Measurements from ENCODE around the gene SYNPO.

SYNPO gene

DNA sequence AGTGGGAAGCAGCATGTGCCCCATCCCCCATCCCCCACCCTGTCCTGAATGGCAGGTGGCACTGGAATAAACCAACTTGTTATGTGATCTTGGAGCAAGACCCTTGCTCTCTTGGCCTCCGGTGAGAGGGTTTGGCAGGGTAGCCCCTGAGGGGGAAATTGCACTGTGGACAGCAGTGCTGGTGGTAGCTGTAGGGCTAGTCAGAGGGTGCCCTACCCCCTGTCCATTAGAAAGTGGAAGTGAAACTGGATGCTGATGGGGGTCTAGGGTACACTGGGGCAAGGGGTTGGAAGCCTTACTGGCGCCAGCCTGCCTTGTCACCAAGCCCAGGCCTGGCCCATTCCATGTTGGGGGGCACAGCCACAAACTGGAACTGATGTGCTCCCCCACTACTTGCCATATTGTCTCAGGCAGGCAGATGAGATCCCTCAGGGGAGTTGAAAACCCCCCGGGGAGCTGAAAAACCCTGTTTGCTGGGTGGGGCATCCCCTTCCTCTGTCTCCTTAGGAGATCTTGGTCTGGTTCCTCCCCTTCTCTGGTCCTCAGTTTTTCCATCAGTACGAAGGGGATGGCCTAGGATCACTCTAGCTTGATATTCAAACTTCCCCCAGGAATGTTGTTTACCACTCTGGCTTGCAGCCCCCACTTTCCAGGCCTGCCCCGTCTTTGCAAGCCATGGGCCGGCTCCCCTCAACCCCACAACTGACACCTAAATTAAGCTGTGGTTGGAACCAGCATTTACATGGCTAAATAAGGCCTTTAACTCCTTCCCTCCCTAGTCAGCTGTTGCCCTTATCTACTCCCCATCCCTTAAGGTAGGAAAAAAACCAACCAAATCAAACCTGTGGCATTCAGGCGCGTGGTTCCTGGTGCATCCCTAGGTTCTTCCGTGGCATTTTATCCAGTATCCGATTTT is 14.4 kb upstream of the SYNPO start:
- FAIRE-seq, result no peak

DNA sequence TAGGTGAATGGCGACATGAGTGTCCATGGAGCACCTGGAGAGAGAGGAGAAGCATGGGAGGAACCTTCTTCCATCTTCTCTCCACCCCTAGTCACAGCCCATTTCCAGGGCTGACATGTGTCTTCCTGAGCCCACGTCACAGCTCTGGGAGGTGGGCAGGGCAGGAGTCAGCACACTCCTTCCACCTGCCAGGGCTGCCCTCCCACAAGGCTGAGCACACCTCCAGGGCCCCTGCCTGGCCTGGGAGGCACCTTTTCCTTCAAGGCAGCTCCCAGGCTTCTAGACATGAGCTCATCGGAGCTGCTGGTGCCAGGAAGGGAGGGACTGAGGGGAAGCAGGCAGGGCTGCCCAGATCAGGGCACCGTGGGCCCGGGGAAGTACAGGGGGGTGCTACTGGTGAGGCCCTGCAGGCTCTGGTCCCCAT is 13.6 kb upstream of the SYNPO start:
- no peak for FAIRE-seq

DNA sequence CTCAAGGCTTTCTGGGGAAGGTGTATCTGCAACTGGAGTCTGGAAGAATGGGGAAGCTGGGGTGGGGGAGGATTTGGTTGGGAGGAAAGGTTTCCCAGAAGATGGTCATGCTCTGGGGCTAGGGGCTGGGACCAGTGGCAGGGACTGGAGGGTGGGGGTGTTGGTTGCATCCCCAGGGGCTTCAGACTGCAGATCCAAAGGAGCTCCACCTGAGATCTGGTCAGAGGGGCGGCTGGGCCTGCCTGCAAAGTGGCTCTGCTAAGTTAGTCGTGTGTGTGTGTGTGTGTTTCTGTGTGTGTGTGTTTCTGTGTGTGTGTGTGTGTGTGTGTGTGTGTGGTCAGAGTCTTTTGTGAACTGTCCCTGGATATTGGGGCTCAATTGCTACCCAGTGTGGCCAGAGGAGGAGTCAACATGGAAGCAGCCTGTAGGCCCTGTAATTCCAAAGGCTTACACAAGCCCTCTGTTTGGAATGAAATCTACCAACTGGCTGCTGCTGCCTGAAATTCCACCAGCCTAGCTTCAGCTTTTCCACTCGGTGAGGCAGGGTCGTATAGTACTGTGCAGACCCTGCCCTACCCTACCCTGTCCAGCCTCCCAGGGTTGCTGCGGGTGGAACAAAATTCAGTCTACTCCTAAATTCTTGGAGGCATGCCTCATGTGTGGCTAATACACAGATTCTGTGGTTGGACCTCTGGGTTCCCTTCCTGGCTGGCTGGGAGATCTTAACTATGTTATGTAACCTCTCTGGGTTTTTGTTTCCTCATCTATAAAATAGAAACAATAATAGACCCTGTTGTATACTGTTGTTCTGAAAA is 12.5 kb upstream of the SYNPO start:
- no peak for FAIRE-seq

DNA sequence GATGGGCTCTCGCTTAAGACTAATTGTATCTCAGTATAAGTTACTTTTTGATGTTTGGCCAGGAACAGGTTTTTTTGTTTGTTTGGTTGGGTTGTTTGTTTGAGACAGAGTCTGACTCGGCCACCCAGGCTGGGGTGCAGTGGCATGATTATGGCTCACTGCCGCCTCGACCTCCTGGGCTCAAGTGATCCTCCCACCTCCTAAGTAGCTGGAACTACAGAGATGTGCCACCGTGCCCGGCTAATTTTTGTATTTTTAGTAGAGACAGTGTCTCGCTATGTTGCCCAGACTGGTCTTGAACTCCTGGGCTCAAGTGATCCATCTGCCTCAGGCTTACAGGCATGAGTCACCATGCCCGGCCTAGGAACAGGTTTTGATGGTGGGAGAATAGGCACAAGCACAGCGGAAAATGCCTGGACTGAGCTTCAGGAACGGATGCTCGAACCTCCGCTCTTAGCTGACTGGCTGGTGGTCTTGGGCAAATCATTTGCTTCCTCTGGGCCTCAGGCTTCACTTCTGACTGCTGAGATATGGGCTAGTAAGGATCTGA is 11.4 kb upstream of the SYNPO start:
- FAIRE-seq, result no peak

DNA sequence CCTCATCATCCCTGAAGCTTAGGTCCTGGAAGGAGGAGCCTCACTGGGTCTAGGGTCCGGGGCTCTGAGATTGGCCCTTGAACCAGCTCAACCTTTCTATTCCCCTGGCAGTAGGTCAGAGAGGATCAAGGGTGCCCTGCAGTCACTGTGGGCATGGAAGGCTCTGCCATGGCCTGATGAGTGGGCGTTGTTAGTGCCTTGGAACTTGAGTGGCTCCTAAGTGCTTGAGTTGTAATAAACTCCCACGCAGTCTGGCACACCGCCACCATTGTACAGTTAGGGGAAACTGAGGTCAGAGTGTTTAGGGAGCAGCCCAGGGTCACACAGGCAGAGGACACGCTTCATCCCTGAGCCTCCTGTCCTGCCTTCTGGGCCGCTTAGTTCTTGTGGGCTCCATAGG is 10.4 kb upstream of the SYNPO start:
- FAIRE-seq, result no peak

DNA sequence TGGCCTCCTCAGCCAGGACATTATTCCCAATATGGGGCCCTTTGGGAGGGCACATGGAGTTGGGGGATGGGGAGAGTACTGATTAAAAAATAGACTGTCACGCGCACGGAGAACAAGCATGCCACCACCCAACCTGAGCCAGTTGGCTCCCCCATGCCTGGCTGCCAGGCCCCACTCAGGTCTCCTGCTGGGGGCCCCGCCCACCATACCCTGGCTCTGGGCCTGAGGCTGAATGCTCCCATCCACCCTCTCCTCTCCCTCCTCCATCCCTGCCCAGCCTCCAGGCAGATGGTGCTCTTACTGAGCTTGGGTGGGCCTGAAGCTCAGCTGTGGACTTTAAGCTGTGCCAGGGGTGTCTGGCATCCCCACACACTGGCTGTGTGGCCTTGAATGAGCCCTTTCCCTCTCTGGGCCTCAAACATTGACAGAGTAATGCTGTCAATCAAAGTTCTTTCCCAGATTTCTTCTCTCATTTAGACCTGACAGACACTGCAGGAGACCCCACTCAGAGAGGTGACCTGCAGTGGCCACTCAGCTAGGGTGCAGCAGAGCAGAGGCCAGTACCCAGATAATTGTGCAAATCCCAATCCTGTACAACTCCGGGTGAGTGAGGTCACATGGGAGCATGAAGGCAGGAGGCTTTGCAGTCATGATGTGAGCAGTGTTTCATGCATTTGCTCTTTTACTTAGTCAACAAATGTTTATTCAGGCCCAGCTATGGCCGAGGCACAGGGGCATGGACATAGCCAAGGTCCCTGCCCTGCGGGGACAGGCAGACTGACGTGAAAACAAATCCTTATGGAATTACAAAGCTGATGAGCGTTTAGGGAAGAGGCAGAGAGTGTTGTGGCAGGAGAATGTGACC is 9.8 kb upstream of the SYNPO start:
- no peak for FAIRE-seq

DNA sequence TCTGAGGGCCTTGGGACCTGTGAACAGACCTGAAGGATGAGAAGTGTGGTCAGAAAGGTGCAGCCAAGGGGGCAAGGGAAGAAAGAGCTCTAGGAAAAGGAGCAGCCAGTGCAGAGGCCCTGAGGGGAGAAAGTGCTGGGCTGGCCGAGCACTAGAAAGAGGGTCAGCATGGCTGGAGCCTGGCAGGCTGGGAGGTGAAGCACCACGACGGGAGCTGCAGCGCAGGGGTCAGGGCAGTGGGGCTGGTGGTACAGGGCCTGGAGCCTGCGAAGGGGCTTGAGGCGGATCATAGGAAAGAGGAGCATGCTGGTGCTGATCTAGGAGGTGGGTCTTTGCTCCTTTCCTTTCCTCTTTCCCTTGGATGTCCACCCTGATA is 9.1 kb upstream of the SYNPO start:
- FAIRE-seq, result no peak

DNA sequence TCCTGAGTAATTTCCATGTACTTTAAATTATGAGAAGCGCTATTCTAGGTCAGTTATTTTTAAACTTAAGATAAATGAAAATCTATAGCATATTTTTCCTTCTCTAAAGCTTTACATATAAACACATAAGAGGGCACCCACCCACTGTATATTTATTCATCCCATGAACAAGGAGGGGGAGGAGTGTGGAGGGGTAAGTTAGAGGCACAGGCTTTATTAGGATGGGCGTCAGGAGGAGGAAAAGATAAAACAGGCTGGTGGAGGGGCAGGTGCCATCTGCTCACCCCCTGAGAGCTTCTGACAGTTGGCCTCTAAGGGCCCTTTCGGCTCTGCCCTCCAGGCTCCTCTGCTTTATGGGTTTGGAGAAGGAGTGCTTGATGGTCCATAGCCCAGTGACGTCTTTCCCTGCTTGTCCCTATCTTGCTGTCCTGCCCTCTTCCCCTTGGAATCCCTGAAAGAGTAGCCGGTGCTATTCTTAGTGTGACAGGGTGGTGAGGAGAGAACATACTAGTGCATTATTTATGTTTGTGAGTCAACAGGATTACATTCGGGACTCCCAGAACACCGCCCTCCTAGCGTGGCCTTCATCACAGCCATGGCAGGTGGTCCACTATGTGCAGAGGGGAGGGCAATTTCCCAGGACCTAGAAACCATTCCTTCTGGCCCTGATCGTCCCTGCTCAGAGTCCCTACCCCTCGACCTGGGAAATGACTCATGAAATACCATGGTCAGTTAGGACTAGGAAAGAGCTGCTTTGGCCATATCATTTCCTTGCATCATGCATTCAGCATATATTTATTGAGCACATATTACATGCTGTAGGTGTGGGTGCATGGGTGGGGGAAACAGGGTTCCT is 7.9 kb upstream of the SYNPO start:
- no peak for FAIRE-seq

DNA sequence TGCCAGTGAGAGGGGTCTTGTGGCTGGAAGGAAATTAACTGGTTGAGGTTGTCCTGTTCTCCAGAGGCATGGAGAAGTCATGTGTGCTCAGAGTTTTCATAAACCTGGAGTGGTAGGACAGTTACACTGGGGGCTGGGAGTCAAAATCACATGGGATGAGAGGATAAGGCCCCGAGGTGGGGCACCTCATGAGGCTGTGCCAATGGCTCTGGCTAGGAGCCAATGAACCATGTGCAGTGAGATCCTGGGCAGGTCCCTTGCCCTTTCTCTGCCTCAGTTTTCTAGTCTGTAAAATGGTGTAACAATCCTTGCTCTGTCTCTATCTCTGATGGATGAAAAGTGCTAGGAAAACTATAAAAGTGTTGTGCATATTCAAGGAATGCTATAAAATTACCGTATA is 7.0 kb upstream of the SYNPO start:
- no peak for FAIRE-seq

DNA sequence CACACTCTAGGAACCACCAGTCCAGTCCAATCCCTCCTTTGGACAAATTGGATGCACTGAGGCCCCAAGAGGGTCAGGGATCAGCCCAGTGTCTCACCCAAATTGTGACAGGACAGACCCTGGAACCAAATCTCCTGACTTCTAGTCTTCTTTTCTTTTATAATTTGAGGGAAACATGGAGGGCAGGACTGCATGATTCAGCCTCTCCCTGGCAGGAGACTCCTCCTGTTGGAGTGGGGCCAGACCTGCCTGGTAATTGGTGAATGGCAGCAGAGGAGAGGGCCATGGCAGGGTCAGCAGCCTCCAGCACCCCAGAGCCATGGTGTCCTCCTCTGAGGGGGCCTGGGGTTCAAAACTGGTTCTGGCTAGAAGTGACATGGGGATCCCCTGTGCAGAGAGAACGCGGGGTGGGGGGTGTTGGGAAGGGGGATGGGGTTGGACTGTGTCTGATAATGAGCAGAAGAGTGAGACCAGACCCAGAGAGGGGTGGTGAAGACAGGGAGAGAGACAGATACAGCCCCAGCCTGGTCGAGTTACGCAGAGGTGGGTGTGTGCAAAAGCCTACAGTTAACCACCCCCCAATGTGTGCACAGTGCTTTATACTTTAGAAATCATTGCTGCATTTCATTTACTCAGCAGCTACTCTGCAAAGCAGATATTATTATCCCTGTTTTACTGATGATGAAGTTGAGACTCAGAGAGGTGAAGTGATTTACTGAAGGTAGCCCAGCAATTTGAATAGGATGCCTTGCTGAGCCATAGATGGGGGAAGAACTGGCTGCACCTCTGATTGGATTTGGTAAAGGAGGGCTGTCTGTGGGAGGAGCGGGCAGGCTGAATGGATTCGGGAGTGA is 3.8 kb upstream of the SYNPO start:
- no peak for FAIRE-seq

DNA sequence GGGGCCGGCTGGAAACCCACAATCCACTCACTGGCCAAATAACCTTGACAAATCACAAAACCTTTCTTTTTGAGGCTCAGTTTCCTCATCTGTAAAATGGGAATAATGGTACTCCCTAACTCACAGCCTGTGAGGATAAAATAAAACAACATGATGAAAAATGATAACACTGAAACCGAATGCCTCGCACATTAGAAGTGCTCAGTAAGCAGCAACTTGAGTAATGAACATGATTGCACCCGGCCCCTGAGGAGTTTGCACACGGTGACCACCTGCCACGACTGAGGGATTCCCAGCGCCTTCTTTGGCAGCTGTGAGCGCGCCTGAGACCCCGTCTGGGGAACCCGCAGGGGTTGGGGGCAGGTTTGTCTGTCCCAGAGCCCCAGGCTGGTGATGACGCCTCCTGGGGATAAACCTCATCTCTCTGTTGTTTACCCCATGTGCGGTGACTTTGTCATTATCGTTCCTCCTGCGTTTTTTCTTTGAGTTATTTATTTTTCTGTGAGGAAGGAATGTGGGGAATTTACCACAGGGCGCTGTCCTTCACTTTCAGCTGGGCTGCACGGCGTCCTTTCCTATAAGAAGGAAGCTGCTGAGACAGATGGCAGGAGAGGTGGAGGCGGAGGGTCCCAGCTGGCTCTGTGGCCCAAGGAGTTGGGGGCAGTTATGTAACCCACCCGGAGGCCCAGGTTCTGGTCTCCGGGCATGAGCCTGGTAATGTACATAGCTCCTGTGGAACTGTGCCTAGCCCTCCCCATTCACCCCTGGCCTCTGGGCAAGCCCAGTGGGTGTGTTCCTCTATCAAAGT is 3.0 kb upstream of the SYNPO start:
- no peak for FAIRE-seq

DNA sequence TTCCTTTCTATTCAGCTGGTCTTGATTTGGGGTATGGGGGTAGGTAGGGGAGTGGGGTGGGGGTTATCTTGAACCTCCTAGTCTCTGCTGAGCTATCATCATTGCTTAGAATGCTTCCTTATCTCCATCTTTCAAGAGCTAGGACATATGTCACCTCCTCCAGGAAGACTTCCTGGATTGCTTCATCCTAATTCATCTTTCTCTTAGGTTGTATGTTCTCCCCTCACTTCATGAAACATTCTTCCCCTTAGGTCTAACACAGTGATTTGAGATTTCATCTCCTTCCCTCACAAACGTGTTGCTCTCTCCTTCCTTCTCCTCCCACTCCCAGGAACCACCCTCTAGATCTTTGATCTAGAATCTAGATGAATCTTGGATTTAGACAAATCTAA is 2.4 kb upstream of the SYNPO start:
- no peak for FAIRE-seq

DNA sequence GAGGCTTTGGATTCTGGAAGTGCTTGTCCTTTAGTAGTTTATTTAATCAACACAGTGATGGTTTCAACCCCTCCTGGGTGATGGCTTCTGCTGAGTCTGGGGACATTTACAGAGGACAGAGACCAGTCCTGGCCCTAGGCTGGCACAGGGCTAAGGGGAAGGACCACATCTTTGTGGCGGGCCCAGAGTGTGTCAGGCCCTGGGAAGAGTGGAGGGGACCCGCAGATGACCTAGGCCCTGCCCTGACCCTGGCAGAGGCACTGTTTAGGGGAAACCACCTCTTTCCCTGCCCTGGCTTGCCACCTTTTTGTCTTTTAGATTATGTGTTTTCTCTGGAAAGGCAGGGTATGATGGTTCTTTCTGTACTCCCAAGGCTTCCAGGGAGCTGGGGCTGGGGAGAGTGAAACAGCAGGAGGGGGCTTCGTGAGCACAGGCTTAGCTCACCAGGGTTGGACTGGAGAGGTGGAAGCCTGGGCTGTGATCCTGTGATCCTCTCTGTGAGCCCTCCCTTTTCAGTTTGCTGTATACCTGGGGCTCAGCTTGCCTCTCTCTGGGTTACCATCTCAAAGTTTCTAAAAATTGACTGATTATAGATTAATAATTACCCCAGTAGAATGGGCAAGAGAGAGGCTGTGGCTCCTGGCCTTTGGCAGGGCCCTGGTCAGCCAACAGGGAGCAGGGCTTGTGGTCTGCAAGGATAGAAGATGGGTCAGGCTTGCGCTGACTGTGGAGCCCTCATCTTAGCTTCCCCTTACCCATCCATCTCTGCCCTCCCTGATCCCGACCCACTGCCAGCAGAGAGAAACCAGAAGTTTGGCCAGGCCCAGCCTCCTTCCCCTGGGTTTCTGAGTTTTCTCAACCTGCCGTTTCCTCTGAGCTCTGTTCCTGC is 1.7 kb upstream of the SYNPO start:
- no peak for FAIRE-seq

DNA sequence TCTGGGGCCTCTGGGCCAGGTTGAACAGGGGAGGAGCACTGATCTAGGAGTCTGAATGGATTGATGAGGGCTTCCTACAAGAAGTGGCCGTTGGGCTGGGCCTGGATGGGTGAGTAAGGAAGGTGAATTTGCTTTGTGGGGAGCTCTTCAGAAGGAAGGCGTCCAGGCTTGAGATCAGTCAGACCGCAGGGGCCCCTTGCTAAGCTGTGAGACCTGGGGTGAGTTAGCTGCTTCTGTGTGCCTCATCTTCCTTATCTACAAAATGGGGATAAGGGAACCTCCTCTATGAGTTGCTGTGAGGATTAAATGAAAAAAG is 1.1 kb upstream of the SYNPO start:
- FAIRE-seq, result no peak

DNA sequence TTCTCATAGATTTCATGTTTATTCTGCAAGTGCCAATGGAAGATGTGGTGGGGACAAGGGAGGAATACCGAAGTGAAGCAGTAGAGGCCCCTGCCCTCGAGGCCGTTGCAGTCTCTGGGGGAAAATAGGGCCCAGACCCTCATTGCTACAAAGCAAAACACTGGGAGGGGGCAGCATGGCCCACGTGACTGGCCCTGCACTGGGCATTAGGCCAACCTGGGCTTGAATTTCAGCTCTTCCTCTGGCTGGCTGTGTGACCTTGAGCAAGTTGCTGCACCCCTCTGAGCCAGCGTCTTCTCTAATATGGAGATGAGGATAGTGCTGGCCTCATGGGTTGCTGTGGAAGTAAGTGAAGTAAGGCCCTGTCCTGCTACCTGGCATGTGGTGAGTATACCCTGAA is 709 bp upstream of the SYNPO start:
- FAIRE-seq, result no peak

DNA sequence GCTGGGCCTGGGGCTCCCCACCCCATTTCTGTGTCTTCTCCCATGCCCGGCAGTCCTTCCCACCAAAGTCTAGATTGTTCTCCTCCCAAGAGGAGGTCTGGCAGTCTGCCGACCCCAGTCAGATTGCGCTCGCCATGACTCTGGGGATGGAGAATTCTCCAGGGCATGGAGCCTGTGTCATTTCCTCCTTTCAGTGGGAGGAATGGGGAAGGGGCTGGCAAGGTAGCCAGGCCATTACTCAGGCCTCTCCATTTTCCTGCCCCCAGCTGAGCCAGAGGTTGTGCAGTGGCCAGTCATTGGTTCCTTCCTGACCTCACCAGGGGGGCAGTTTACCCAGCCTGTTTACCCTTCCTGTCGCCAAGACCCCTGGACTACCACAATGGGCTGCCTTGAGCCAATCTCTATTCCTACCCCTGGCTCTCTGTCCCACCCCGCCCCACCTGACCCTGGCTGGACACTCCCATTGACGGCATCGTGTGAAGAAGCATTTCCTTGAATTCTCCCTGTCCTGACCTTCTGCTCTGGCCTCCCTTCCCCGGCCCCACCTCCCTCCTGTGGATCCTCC is 628 bp downstream of the SYNPO start:
- no peak for FAIRE-seq

DNA sequence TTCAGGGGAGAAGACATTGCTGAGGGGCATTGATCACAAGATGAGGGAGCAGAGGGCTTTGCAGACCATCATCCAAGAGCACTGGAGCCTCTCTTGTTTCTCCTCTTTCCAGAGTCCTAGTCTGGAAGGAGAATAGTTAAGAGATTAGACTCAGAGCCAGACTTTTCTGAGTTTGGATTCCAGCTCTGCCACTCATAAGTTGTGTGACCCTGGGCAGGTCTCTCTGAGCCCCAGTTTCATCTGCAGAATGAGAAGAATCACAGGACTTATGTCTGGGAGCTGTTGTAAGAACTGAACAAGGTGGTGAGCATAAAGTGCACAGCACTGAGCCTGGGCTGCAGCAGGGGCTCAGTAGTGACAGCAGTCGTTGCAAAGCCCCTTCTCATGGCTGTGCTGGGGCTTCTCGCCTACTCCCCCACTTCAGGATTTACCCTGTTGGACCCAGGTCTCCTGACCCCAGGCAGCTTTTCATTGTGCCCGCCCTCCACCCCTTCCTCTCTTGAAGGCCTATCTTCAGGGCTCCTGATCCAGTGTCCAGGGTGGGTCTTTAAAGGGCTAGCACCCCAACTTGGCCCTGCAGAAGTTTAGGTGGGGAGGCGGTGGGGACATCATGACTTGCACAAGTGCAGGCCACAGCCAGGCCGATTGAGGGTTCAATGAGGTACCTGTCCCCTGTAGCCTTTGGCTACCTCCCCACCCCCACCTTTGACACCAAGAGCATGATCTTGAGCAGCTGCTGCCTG is 1.5 kb downstream of the SYNPO start:
- FAIRE-seq, result no peak

DNA sequence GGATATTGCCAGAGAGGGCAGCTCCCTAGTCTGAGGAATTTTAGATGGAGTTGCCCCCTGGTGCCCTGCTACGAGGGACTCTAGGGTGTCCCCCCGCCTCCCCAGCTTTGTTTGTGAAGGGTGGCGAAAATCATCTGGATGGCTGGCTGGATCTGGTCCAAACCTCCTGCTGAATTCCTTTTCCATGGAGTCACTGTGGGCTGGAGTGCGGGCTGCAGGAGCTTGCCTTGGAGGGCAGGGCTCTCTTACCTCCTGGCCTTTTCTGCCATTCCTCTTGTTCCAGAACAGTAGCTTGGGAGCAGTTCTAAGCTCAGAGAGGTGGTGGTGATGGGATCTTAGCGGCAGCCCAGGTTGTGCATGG is 2.1 kb downstream of the SYNPO start:
- FAIRE-seq, result no peak
